ENCODE data around the gene SPNS2.

SPNS2 gene

DNA sequence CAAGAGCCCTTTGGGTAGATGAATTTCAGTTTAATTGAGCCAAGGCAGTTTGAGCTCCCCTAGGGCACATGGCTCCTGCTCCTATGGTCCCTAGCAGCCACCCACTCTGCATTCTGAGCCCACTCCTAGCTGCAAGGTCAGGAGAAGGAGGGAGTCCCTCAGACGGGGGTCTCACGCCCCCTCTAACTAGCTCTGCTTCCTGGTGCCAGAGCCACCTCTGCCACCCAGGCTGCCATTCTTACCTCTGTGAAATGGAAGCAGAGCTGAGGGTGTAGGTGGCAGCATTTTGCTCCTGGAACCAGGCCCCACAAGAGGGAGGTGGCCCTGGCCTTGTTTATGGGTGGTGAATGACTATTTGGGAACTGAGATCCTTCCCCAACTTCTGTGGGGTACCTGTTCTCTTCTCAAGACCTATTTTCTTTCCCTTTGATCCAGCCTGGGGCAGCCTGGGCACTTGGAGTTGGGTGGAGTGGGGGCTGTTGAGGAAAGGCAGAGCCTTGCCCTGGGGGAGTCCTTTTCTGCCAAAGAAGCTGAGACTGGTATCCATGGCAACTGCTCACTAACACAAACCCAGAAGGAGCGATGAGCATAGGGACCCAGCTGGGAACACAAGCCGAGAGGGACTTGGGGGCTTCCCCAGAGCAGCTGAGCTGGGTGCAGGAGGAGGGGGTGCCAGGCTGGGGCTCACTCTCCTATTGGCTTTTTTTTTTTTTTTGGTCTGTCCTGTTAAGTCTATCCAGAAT, 4.8 kb downstream of the SPNS2 start:
- no peak for DNase-seq (ENCODE audit: low read depth in 2 of 2)

DNA sequence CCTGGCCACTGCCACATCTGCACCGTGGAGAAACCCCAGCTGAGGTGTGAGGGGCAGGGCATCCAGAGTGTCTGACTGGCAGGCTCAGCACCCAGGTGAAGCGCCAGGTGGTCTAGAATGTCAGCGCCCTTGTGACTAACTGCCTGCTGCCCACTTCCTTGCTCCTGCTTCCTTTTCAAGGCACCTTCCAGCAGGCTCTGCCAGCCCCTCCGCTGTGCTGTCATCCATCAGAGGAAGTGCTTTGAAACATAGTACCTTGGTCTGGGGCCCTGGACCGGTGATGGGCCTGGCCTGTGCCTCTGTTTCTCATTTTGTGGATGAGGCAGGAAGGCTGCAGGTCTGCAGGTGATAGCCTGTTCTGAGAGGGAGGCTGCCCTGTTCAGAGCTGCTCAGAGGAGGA, 5.5 kb downstream of the SPNS2 start:
- no peak for DNase-seq (ENCODE audit: low read depth in 2 of 2)

DNA sequence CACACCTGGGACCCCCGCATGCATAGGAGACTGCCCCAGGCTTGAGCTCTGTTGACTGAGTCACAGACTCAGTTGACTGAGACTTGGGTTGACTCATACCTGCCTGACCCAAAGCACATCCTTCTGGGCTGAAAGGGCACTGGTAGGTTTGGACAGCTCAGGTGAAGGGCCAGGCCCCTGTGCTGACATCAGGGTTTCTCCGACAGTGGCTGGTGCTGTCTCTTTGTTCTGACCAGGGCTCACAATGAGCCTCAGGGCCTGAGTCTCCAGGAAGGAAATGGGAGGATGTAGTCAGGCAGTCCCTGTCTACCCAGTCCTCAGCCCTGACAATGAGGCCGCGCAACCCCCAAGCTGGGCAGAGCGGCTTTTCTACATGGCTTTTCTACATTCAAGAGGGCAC, 6.5 kb downstream of the SPNS2 start:
- DNase-seq (ENCODE audit: low read depth in 2 of 2): no peak

DNA sequence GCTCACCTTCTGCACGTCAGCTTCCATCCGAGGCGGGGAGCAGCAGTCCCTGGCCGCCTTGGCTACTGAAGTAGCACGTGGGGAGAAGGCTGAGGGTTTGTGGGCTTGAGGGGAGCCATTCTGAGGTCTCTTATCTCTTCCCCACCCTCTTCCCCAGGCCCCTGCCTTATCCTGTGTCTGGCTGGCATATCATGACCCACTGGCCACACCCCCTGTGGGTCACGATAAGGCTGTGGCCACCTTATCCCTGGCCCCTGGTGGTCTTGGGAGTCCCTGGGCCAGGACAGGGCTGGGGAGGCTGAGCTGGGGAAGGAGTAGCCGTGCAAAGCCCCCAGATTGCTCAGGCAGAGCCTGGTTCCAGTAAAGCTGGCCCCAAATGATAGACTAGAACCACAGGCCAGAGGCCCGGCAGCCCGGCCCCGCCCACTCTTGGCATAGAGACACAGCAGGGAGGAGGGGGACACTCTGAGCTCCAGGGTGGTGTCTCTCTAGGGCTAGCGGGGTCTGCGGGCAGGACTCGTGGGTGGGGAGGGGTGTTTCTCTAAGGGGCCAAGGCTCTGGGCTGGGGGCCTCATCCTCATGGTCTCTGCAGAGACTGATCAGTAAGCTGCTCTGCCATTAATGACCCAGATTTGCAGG, 7.6 kb downstream of the SPNS2 start:
- DNase-seq (ENCODE audit: low read depth in 2 of 2): no peak

DNA sequence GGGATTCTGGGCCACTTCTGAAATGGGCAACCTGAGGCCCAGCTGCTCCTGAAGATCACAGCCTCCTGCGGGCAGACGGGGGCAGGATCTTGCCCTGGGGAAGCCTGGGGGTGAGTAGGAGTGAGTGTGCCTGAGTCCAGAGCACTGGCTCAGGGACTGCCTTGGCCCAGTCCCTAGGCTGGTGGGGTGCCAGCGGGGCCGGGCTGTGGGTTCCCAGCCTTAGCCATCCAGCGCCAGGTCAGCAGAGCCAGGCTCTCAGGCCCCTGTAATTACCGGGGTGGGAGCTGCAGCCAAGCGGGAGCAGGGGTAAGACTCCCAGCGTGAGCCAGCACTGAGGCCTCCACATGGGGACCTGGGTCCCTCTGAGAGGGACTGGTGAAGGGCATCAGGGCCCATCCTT, 8.2 kb downstream of the SPNS2 start:
- DNase-seq (ENCODE audit: low read depth in 2 of 2): no peak

DNA sequence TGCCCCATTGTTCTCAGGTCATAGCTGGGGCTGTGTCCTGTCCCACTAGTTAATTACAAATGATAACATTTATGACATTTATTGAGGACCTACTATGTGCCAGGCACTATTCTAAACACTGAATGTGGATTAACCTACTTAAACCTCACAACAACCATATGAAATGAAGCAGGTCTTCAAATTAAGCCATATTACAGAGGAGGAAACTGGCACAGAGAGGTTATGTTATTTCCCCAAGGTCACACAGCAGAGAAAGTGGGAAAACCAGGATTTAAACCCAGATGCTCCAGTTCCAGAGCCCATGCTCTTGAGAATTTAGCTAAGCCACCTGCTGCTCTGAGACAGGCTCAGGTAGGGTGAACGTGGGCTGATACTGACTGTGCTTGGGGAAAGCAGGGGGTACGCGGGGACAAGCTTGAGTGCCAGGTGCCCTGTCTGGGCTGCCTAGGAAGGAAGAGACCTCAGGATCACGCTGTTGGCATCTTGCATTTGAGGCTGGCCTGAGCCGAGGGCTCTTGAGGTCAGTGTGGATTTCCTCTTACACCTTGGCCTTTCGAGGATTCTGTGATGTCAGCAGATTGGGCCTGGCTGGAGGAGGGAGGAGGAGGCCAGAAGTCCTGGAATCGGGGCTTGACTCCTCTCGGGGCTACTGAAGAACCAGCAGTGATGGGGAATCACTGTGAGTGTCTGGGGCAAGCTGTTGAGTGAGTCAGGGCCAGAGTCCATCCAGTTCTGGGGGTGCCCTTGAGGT, 8.9 kb downstream of the SPNS2 start:
- no peak for DNase-seq (ENCODE audit: low read depth in 2 of 2)

DNA sequence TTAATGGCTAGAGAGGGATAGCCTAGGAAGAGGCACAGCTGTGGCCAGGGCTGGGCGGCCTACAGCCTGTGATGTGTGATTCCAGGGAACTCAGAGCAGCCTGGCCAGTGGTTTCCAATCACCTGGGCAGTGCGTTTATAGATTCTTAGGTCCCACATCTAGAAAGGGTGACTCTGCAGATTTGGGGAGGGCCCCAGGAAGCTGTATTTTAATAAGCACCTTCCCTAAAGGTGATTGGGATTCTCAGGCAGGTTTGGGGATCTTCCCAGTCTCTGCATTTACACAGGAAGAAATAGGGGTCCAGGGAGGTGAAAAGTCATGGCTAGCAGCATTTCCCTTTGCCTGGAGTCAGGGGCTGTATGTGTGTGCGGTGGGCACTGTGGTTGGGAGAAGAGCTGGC, 9.5 kb downstream of the SPNS2 start:
- no peak for DNase-seq (ENCODE audit: low read depth in 2 of 2)

DNA sequence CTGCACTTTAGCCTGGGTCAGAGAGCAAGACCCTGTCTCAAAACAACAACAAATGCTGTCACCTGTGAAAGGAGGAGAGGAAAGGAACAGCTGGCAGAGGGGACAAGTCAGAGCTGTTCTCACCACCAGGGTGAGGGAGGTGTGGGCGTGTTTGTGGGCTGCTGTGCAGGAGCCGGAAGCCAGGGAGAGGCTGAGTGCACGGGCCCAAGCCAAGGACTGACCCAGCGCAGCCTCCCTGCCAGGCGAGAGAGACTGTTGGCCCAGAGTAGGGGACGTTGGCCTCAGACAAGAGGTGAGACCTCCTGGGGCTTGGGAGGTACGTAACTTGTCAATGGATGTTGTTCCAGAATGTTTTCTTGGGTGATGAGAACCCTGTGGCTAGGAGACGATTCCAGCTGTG, 10.7 kb downstream of the SPNS2 start:
- DNase-seq (ENCODE audit: low read depth in 2 of 2): no peak

DNA sequence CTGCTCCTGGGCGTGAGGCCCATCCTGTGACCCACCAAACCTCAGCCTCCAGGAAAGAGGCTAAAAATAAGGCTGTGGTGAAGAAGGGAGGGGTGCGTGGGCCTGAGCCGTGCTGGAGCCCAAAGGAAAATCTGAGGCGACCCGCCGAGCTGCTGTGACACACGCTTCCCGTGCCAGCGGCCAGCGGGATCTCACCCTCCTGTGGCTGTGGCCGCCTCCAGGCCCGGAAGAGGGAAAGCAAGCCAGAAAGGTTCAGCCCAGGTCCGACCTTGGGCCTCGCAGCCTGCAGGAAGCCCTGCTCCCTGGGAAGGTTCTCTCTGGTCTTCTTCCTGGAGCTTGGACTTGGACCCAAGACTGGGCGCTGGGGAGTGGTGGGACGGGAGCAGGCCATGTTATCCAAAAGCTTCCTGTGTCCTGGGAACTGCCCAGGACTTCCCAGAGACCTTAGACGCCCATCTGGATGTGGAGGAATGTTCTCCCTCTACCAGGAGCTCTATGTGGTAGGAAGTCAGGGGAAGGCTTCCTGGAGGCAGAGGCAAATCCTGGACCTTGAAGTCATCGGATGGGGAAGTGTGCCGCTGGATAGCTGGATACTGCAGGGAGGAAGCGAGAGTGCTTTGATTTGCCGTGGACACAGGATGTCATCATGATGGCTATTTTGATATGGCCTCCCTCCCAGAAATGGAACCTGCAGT, 11.4 kb downstream of the SPNS2 start:
- no peak for DNase-seq (ENCODE audit: low read depth in 2 of 2)

DNA sequence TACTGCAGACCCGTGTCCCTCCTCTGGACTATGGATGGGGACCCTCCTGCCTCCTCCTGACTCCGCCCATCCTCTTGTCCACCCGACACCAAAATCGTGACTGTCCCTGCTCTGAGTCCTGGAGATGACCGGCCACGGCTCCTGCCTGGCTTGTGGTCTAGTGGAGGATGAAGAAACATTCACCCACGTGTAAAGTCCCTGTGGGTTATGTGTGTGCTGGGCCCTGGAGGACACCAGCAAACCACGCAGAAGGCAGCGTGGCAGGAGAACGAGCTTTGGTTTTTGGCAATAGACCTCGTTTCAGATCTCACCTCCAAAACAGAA, 11.9 kb downstream of the SPNS2 start:
- no peak for DNase-seq (ENCODE audit: low read depth in 2 of 2)

DNA sequence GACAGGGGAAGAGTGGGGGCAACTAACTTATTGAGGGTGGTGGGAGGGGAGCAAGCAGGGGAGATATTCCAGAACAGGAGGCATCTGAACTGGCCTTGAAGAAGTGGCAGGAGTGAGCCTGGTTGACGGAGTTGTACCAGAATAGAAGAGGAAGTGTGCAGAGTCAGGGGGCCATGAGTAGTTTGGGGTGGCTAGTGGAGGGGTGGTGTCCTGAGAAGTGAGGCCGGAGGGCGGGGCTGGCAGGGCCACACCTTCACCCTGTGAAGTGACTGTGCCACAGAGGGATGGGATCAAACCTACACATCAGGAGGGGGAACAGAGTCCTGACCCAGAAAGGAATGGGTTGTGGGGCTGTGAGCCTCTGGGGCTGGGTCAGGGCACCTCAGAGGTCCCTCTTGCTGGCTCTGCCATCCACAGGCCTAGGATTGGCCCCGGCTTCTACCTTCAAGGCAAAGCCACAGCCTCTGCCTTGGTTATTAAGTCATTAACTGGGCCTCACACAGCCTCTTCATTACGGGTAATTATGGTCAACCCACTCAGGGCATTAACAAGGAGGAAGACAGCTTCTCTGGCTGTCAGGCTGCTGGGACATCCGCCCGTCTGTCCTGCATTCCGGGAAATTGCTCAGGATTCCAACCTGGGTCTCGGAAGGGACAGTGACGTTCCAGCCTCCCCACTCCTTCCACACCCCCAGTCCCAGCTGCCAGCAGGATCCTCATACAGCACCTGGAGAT, 12.7 kb downstream of the SPNS2 start:
- no peak for DNase-seq (ENCODE audit: low read depth in 2 of 2)

DNA sequence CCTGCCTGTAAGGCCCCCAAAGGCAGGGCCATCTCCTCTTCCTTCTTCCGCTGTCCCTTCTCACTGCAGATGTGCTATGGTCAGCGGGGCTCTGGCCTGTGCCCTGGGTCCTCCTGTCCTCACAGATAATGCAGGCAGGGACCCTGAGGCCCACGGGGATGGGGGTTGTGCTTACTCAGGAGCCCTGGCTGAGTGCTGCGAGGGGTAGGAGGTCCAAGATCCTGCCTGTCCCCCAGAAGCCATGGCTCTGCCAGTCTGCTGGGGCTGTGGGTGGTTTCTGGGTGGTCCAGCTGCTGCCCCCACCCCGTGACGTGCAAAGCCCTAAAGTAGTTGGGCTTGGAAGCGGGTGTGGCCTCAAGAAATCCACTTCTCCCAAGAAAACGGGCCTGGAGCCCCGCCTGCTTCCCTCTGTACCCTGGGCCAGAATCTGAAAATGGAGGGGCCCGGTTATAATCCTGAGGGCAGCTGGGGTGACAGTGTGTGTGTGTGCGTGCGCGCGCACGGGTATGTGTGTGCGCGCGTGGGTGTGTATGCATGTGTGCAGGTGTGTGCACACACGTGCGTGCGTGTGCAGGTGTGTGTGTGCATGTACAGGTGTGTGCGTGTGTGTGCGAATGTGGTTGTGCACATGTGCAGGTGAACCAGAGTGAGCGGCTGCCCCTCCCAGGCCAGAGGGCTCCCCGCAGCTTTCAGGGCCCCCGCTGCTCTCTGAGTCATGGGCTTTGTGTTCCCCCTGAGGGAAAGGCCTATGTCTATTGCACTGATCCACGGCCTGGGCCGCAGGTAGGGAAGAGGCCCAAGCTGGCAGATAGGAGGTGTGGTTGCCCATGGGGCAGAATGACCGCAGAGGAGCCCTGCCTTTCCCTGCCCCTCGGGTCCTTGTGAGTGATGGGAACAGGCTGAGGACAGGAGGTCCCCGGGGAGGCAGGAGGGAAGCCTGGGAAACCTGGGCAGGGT, 13.8 kb downstream of the SPNS2 start:
- DNase-seq (ENCODE audit: low read depth in 2 of 2): no peak

DNA sequence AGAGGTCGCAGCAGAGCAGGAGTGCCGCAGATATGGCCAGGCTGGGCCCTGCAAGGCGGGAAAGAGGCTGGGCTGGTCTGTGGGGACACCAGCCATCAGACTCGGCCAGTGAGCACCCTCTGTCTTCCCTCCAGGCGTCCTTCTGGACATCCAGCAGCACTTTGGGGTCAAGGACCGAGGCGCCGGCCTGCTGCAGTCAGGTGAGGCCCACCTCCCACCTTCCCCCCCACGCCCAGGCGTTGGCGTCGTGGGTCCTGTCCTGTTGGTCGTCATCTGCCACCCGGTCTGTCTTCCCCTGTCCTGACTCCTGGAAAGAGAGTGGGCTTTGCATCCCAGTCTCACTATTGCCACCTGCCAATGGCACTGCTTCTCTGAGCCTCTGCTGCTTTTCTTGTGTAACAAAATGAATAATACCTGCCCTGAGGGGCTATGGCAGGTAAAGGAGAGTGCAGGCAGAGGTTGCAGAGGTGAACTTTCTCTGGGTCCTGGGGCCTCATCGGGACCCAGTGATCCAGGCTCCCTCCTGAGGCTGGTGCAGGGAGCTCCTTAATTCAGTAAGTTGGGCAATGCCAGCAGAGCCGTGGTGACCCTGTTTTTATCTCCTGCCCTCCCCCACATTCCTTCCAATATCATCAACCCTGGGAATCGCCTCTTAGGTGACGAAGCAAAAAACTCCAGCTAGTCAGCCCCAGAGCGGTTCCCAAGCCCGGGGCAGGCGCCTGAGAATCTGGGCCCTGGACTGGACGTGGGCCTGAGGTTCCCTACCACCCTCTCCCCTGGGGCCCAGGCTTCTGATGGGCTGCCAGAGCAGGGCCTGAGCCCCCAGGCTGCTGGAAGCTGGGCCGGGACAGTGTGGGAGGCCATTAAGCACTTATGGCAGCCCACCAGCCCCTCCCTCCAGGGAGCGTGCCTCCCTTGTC, 14.7 kb downstream of the SPNS2 start:
- DNase-seq (ENCODE audit: low read depth in 2 of 2): no peak

DNA sequence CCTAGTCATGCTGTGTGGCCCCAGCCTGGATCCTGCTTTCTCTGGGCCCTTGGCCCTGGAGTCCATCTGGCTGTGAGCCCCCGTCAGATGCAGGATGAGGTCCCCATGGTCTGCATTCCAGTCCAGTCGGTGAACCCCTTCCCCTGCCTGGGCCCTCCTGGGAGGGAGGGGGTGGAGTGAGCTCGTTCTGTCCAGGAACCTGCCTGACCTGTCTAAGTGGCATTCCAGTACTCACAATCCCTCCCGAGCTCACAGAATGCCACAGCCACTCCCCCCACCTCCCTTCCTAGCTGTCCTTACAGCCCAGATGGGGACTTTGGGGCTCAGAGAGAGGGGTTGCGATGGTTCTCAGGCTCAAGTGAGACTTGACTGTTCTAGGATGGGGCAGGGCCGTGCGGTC, 15.5 kb downstream of the SPNS2 start:
- DNase-seq (ENCODE audit: low read depth in 2 of 2): no peak

DNA sequence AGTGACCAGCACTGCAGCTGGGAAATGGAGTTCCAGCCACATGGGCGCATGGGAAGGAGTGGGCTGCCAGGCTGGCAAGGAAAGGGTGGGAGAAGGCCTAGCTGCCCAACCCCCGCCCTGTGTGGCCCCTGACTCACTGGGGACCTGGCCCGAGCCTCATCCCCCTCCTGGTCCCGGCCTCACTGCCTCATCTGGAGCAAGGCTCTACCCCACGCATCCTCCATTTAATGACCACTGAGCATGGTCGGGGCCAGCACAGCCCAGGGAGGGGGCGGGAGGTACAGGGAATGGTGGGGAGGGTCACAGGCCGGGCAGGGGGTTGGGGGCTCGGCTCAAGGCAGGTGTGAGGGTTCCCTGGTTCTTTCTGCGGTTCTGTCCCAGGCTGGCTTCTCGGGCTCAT, 16.1 kb downstream of the SPNS2 start:
- DNase-seq (ENCODE audit: low read depth in 2 of 2): no peak

DNA sequence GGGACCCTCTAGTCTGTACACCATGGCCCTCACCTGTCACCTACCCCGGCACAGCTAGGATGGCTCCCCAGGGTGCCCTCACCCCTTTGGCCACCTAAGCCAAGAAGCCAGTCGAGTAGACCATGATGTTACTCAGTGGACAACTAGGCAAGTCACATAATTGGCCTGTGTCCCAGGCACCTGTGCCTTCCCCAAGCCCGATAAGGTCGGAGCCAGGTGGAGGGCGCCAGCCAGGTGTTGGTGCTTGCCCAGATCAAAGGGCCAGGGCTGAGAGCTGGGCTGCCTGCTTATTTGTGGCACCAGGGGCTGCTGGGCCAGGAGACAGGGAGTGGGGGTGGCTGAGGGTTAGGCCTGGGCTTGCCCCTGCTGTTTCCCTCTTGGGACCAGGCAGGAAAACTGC, 16.8 kb downstream of the SPNS2 start:
- DNase-seq (ENCODE audit: low read depth in 2 of 2): no peak

DNA sequence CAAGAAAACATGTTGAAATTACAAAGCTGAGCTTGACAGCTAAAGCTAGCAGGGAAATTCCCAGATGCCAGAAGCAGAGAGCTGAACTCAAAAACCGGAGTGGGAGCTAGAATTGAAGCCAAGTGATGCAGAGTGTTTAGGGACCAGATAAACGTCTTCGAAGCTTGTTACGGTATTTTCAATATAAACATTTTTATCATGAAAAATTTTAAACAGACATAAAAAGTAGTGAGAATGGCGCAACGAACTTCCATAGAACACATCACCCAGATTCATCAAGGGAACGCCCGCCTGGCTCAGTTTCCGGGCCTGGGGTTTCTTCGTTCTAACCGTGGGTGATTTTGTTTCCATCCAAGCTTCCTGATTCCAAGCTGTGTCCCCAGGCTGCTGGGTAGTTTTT, 18.1 kb downstream of the SPNS2 start:
- DNase-seq (ENCODE audit: low read depth in 2 of 2): no peak

DNA sequence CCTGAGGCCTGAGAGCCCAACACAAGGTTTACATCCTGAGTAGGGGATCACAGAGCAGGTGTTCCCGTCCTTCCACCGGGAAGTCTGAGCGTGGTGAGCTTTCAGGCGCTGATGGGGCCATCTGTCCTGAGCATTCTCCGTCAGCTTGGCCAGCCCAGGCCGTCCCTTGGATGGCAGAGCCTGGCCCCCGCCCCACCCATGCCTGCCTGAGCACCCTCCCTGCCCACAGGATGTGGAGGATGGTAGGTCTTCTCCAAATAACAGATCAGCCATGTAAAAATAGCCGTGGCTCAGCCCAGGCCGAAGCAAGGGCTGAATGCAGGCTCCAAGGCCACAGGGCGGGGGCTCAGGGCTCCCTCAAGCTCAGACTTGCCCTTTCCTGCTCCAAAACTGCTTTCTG, 20.2 kb downstream of the SPNS2 start:
- DNase-seq (ENCODE audit: low read depth in 2 of 2): no peak

DNA sequence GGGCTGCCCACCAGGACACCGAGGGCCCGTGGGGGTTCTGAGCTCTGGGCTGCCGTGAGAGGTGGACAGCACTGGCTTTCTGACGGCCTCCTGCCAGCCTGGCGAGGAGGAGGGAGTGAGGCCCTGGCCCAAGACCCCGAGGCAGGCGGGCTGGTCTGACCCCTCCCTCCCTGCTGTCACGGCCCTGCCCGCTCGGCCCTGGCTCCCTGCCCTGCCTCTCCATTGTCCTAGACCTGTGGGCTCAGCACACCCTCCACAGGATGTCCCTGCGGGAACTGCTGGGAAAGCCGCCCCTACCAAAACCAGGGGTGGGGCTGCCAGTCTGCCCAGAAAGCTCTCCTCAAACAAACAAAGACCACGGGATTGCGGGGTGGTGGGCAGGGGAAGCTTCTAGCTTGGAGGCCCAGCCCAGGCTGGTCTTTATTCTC, 20.7 kb downstream of the SPNS2 start:
- no peak for DNase-seq (ENCODE audit: low read depth in 2 of 2)
